Hypothalamus (tissue), 51 donors: ENCODE data around the gene TPPP2.
A peak's percentile ranks its signal among the peaks of the same experiment; 100 is the strongest.

Experiments
- DNase-seq, 51 donors: peaks; one replicate each; lab custom pipeline; 2025; lab: John Stamatoyannopoulos, UW

The TPPP2 gene

GRCh38 chr14:21073921-21074320 lies 43.9 kb downstream of the TPPP2 start:
- DNase-seq, result no peak

GRCh38 chr14:21074398-21075272 lies 44.6 kb downstream of the TPPP2 start:
- DNase-seq, result no peak

- DNase-seq, result no peak
Measured at GRCh38 chr14:21075719-21076437, 45.9 kb downstream of the TPPP2 start.

DNA sequence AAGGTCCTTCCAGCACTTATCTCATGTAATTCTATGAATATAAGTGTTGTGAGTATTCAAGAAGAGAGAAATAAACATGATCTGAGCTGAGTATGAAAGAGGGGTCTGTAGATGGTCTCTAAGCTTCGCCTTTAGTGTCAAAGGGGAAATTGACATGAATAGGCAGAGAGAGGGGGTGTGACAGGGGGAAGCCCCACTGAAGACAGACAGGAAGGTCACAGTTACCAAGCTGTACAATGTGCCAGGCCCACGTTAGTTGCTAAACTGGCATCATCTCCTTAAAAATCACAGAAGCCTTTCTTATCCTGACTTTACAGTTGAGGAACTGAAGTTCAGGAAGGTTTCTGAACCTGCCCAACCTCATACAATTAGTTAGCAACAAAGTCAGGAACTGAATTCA lies 47.7 kb downstream of the TPPP2 start:
- DNase-seq, result no peak

DNA sequence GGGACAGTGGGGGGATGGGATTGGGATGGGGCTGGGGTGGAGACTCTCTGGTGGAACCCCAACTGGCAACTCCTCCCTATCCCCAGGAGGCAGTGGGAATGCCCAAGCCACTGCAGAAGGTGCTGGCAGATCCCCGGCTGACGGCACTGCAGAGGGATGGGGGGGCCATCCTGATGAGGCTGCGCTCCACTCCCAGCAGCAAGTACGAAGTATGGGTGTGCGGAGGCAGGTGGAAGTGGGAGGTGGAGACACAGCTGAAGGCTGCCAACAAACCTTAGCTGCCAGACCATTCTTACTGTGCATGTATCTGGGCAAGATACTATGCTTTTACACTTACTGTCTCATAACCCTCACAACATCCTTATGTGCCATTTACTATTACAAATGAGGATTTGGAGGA lies 48.3 kb downstream of the TPPP2 start:
- peak in 1 of 51 donors; percentile 53 for DNase-seq

- no peak for DNase-seq
Measured at GRCh38 chr14:21078726-21079125, 48.7 kb downstream of the TPPP2 start.

DNA sequence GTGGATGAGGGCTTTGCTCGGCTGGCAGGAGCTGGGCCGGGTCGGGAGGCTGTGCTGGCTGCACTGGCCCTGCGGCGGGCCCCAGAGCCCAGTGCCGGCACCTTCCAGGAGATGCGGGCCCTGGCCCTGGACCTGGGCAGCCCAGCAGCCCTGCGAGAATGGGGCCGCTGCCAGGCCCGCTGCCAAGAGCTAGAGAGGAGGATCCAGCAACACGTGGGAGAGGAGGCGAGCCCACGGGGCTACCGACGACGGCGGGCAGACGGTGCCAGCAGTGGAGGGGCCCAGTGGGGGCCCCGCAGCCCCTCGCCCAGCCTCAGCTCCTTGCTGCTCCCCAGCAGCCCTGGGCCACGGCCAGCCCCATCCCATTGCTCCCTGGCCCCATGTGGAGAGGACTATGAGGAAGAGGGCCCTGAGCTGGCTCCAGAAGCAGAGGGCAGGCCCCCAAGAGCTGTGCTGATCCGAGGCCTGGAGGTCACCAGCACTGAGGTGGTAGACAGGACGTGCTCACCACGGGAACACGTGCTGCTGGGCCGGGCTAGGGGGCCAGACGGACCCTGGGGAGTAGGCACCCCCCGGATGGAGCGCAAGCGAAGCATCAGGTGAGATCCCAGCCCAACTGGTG lies 51.6 kb downstream of the TPPP2 start:
- DNase-seq, result no peak
